Subcutaneous abdominal adipose tissue (tissue), 5 donors: ENCODE data around the gene CDYL2.

Source experiments
- H3K27ac ChIP-seq: one replicate; pipeline ENCODE4 v1.7.0; 2013; ENCODE audit warnings: low read depth, mild to moderate bottlenecking, inconsistent platforms, low read length, moderate library complexity
- H3K27me3 ChIP-seq, 5 donors: one replicate each; pipeline ENCODE4 v1.7.0; 2013; ENCODE audit warnings: low read length in 5 of 5, inconsistent platforms in 1 of 5; ENCODE audit not compliant: control insufficient read depth in 5 of 5, insufficient read depth in 4 of 5
- H3K36me3 ChIP-seq, 5 donors: one replicate each; pipeline ENCODE4 v1.7.0; 2013; ENCODE audit warnings: low read length in 5 of 5; ENCODE audit not compliant: control insufficient read depth in 5 of 5, insufficient read depth in 5 of 5
- H3K4me1 ChIP-seq, 5 donors: one replicate each; pipeline ENCODE4 v1.7.0; 2013; ENCODE audit warnings: low read length in 5 of 5, mild to moderate bottlenecking in 3 of 5, moderate library complexity in 1 of 5; ENCODE audit not compliant: control insufficient read depth in 5 of 5, insufficient read depth in 5 of 5
- H3K4me3 ChIP-seq, 5 donors: one replicate each; pipeline ENCODE4 v1.7.0; 2013; ENCODE audit warnings: low read length in 5 of 5, low read depth in 1 of 5
- H3K9ac ChIP-seq, 5 donors: one replicate each; pipeline ENCODE4 v1.7.0; 2013; ENCODE audit warnings: low read length in 5 of 5, mild to moderate bottlenecking in 4 of 5, moderate library complexity in 3 of 5
- H3K9me3 ChIP-seq, 5 donors: one replicate each; pipeline ENCODE4 v1.7.0; 2013; ENCODE audit warnings: low read length in 5 of 5; ENCODE audit not compliant: control insufficient read depth in 5 of 5
- donor health status: healthy.
- donor health status: healthy.
- donor health status: healthy.
- donor health status: healthy.
- donor health status: healthy.

CDYL2 gene

DNA sequence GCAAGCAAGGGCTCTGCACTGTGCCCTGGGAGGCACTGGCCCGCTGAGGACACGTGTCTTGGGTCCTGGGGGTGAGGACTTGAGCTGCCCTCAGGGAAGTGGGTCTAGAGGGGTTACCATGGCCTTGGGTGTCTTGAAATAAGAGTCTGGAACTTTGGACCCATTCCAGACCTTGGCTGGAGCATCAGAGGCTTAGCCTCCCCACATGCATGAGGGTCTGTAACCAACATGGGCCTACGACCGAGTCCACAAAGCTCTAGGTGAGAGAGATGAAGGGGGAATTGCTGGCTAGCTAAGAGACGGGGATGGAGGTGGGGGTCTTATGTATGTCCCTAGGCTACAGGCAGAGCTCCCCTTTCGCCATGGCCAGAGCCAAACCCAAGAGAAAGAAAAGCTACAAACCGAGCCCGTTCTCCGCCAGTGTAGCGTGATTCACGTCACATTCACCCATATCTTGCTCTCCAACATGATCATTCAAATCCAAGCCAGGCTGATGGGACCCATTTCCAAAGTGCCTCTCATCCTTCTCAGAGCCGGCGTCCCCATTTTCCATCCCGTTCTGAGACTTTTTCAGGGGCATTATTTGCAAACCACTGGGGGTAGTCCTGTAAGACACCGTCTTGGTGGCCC lies 120.1 kb downstream of the CDYL2 start:
- no peaks in the 10 kb centered on the region for H3K4me1 ChIP-seq
- no peak overlapping the region for H3K4me3 ChIP-seq
- no peak overlapping the region for H3K27ac ChIP-seq

DNA sequence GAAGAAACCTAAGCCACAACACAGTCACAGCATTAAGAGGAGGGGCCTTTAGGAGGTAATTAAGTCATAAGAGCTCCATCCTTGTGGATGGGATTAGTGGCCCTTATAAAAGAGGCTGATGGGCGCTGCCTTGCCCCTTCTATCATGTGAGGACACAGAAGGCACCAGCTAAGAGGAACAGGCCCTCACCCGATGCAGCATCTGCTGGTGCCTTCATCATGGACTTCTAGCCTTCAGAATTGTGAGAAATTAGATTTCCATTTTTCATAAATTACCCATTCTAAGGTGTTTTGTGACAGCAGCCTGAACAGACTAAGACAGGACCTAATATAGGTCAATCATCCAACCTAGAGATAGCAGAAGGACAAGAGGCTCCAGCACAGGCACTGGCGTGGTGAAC lies 120.8 kb downstream of the CDYL2 start:
- H3K27me3 ChIP-seq, result no peaks in the 10 kb centered on the region
- H3K4me1 ChIP-seq, result no peaks in the 10 kb centered on the region
- peaks cover 0 to 13% (median 7%) of the 10 kb centered on the region in 5 donors for H3K36me3 ChIP-seq
- H3K9me3 ChIP-seq, result no peaks in the 10 kb centered on the region
- H3K27ac ChIP-seq, result no peak overlapping the region
- no peak overlapping the region for H3K4me3 ChIP-seq
- no peak overlapping the region for H3K9ac ChIP-seq

More for the DNA sequence above, 120.1 kb downstream of the CDYL2 start:
- H3K27me3 ChIP-seq, result no peaks in the 10 kb centered on the region
- no peak overlapping the region for H3K9ac ChIP-seq
- no peaks in the 10 kb centered on the region for H3K9me3 ChIP-seq
- peaks cover 0 to 13% (median 7%) of the 10 kb centered on the region in 5 donors for H3K36me3 ChIP-seq

DNA sequence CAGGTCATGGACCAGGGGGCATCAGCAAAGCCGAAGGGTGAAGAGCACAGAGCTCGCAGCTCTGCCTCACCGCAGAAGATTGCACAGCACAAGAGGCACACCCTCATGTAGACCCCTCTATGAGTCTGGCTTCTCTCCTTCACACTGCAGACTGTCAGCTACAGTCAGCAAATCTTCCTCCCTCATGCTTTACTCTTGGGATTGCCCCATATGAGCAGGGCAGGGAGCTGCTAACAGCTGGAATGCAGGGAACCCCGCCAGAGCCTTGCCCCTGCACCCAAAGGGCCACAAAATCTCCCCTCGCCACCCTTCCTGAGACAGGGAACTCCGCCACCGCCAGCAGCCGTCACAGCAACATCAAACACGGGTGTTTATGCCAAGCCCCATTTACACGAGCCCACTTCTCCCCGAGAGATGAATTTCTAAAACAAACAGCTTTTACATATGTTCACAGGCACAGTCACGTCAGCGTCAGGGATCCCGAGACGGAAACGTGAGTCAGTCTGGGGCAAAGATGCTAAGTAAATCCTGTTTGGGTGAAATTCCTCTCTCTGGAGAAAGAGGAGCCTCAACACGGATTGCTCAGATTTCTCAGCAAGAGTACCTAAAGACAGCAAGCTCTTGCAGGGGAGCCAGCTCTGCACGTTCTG lies 121.9 kb downstream of the CDYL2 start:
- Histone ChIP-seq H3K27me3 (no peaks in the 10 kb centered on the region), H3K36me3 (peaks cover 0 to 13% (median 7%) of the 10 kb centered on the region in 5 donors)

DNA sequence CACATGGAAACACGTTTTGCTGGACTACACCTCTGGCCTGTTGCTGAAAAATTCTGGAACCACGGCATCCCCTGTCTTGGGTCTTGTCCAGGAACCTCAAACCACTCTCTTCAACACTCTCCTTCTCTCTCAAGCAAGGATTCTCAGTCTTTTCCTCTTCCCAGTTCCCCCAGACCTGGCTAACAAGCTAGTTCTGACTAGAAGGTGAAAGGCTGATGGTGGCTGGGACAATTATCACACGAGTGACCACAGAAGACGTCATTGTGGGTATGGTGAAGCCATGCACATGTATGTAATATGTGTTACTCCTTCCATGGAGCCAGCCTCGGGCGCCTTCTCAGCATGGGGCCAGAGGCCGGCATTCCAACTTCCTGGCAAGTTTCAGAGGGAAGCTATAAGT lies 123.0 kb downstream of the CDYL2 start:
- Histone ChIP-seq H3K4me1 (peaks cover 0 to 6% (median 2%) of the 10 kb centered on the region in 5 donors), H3K27me3 (no peaks in the 10 kb centered on the region), H3K36me3 (peaks cover 0 to 13% (median 7%) of the 10 kb centered on the region in 5 donors), H3K9me3 (no peaks in the 10 kb centered on the region), H3K9ac (no peak overlapping the region), H3K4me3 (no peak overlapping the region), H3K27ac (no peak overlapping the region)

More for the DNA sequence above, 121.9 kb downstream of the CDYL2 start:
- Histone ChIP-seq H3K4me1 (no peaks in the 10 kb centered on the region), H3K9ac (no peak overlapping the region), H3K4me3 (no peak overlapping the region), H3K9me3 (no peaks in the 10 kb centered on the region), H3K27ac (no peak overlapping the region)

DNA sequence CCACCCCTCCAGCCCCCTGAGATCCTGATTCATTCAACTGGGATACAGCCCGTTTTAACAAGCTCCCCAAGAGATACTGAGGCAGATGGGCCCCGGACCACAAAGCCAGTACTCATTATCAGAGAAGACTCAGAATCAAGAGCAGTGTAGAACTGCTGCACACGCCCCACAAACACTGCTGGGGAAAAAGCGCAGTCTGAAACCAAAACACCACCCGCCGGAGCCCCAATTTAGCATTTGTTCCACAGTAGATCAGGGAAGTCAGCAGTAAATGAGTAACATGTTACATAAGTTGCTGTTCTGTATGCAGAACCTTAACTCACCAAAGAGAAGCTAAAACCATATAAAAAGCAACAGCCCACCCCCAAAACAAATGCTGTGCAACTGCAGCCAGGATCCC lies 123.6 kb downstream of the CDYL2 start:
- Histone ChIP-seq H3K9me3 (no peaks in the 10 kb centered on the region), H3K36me3 (peaks cover 0 to 13% (median 7%) of the 10 kb centered on the region in 5 donors), H3K27ac (no peak overlapping the region), H3K4me1 (peaks cover 0 to 12% (median 8%) of the 10 kb centered on the region in 5 donors), H3K27me3 (no peaks in the 10 kb centered on the region), H3K9ac (no peak overlapping the region), H3K4me3 (no peak overlapping the region)

DNA sequence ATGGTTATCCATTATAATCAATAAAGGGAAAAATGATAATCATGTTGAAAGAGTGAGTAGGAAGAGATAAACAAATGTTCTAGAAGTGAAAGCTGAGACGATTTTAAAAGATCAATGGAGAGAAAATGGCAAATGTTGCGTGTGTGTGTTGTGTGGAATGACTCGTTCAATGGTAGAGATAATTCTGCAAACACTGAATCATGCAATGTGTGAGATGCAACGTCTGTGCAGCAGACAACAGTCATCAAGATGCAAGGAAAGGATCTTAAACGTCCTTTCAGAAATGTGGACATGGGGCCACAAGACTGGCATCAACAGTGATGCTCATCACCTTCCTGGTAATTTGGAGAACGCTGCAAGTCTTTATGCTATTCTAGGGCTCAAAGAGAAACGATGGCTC lies 124.4 kb downstream of the CDYL2 start:
- H3K27ac ChIP-seq, result no peak overlapping the region
- peaks cover 0 to 14% (median 9%) of the 10 kb centered on the region in 5 donors for H3K4me1 ChIP-seq
- H3K4me3 ChIP-seq, result no peak overlapping the region
- H3K9me3 ChIP-seq, result no peaks in the 10 kb centered on the region
- no peak overlapping the region for H3K9ac ChIP-seq
- peaks cover 0 to 13% (median 7%) of the 10 kb centered on the region in 5 donors for H3K36me3 ChIP-seq
- H3K27me3 ChIP-seq, result no peaks in the 10 kb centered on the region

DNA sequence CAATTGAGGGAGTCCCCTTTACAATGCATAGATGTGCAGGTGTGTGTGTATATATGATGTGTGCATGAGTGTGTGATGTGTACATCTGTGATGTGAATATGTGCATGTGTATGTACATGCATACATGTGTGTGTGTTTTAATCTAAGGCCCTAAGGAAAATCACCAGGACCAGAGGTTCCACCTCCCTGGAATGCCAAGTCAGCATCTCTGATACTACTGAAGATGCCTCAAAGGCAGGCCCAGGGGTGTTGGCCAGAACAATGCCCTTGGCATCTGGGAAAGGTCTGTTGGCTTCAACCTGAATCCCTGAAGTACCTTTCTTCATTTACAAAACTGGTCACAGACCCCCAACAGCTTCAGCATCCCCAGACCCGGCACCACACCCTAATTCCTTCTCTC lies 129.5 kb downstream of the CDYL2 start:
- Histone ChIP-seq H3K36me3 (no peaks in the 10 kb centered on the region), H3K9ac (no peak overlapping the region), H3K4me3 (no peak overlapping the region), H3K27ac (no peak overlapping the region), H3K27me3 (no peaks in the 10 kb centered on the region), H3K4me1 (peaks cover 0 to 14% (median 9%) of the 10 kb centered on the region in 5 donors), H3K9me3 (no peaks in the 10 kb centered on the region)

DNA sequence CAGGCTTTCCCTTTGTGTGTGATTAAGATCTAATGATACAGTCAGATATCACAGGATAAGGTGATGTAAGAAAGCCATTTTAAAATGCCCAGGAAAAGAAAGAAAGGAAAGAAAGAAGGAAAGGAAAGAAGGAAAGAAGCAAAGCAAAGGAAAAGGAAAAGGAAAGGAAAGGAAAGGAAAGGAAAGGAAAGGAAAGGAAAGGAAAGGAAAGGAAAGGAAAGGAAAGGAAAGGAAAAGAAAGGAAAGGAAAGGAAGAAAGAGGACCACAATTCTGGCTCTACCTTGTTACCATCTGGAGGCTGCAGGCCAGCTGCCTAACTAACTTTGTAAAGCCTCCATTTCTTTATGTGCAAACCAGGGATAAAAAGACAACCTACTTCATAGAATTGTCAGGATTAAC lies 132.0 kb downstream of the CDYL2 start:
- no peaks in the 10 kb centered on the region for H3K9me3 ChIP-seq
- no peaks in the 10 kb centered on the region for H3K27me3 ChIP-seq
- H3K4me3 ChIP-seq, result no peak overlapping the region
- no peak overlapping the region for H3K27ac ChIP-seq
- no peak overlapping the region for H3K9ac ChIP-seq
- H3K4me1 ChIP-seq, result peaks cover 0 to 14% (median 9%) of the 10 kb centered on the region in 5 donors
- H3K36me3 ChIP-seq, result no peaks in the 10 kb centered on the region

DNA sequence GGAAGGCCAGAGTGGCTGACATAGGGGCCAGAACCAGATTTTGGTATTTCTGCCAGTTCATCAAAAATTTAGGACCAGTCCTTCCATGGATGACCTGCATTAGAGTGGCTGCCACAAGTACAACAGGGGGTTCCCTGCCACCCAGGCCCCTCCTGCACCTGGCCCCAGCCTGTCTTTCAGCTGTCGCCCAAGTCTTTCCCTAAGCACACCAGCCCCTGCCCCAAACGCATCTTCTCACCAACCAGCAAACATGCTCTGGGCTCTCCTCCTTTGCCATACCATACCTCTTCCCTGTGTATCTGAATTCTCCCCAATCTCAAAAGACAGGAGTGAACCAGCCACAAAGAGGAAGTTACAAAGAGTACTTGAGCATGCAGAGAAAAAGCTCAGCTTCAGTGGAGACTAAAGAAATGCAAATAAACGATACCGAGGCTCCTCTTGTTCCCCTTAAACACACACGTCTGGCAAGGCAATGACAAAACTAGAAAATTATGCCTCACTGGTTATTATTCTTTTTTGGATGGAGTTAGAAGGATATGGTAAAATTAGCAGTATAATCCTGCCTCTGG lies 133.0 kb downstream of the CDYL2 start:
- Histone ChIP-seq H3K36me3 (no peaks in the 10 kb centered on the region), H3K9me3 (no peaks in the 10 kb centered on the region), H3K4me3 (no peak overlapping the region), H3K4me1 (peaks cover 0 to 15% (median 11%) of the 10 kb centered on the region in 5 donors), H3K27me3 (no peaks in the 10 kb centered on the region), H3K9ac (no peak overlapping the region), H3K27ac (no peak overlapping the region)

DNA sequence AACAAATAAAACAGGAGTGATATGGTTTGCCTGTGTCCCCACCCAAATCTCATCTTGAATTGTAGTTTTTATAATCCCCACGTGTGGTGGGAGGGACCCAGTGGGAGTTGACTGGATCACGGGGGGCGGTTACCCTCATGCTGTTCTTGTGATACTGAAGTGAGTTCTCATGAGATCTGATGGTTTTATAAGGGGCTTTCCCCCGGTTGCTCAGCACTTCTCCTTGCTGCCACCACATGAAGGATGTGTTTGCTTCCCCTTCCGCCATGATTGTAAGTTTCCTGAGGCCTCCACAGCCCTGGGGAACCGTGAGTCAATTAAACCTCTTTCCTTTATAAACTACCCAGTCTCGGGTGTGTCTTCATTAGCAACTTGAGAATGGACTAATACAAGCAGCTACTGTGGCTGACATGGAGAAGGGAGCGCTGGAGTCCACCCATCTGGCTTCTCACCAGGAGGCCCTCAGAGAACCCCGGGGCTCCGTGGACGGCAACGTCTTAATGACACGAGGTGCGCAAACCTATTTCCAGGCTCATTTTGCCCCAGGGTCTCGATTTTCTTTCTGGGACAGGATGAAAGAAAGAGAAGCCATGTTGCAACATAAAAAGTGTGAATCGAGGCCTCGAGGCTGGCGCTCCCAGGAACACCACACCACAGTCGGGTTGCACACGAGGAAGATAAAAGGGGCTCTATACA lies 134.1 kb downstream of the CDYL2 start:
- Histone ChIP-seq H3K4me3 (no peak overlapping the region), H3K27me3 (no peaks in the 10 kb centered on the region), H3K36me3 (no peaks in the 10 kb centered on the region), H3K27ac (no peak overlapping the region), H3K4me1 (peaks cover 0 to 8% (median 4%) of the 10 kb centered on the region in 5 donors), H3K9me3 (no peaks in the 10 kb centered on the region), H3K9ac (no peak overlapping the region)
